ENCODE measurements around the gene RETREG3. TPM values are rescaled to one million over a fixed set of nuclear protein-coding genes. Genes with fewer than 3 reads are reported as not detected.

RETREG3 gene
- total and polyA plus RNA-seq, 2 of the 13 experiments (the other 11 are each of a cell fraction or from before 2014, with no cell fraction given): 47.0 to 55.8 TPM

DNA sequence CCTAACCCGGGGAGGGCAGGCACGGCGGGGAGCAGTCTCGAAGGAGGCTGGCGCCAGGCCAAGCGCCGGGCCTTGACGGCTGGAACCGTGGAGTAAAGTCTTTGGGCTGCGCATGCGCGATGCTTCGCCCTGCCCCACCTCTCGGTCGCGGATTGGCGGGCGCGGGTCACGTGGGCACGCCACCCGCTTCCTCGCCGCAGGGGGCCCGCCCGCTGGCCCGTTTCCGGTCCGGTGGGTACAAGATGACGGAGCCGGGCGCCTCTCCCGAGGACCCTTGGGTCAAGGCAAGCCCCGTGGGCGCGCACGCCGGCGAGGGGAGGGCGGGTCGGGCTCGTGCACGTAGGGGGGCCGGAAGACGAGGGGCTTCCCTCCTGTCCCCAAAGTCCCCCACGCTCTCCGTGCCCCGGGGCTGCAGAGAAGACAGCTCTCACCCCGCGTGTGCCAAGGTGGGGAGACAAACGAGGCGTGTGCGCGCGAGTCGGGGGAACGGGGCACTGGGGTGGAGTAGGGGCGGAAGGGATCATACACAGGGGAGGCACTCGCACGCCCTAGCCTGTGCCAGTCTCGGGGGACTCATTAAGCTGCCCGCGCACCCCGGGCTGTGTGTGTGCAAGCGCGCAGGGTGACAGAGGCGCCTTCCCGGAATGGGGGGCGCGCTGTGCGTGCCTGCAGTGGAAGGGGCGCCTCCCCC lies 42.1 kb downstream of the RETREG3 start, which contains the start of gene MLX (continued):
- peak; percentile 90; the same call in 1 of the 2 replicates for TF ChIP-seq ZNF784 (CRISPR knock-in tag; IDR thresholded peaks at IDR 0.05; ENCODE audit: borderline replicate concordance)
- no peak for TF ChIP-seq ZNF446 (CRISPR knock-in tag; IDR thresholded peaks at IDR 0.05)
- peak; percentile 91; the same call in 1 of the 2 replicates for TF ChIP-seq ZBTB39 (CRISPR knock-in tag; IDR thresholded peaks at IDR 0.05)
- TF ChIP-seq HNRNPL (IDR thresholded peaks at IDR 0.05; ENCODE audit: low read depth, low read length): no peak; the same call in 1 of the 2 replicates
- no peak for TF ChIP-seq FLYWCH1 (CRISPR knock-in tag; IDR thresholded peaks at IDR 0.05)
- peak; percentile 99 for TF ChIP-seq TARDBP (CRISPR knock-in tag; IDR thresholded peaks at IDR 0.05)
- TF ChIP-seq ZNF232 (CRISPR knock-in tag; IDR thresholded peaks at IDR 0.05; ENCODE audit: borderline replicate concordance): 0 out of 2 replicates have a peak, but pooled peaks have one; percentile 23
- TF ChIP-seq RFX3 (CRISPR knock-in tag; IDR thresholded peaks at IDR 0.05): no peak
- TF ChIP-seq ZNF792 (CRISPR knock-in tag; IDR thresholded peaks at IDR 0.05): 0 out of 2 replicates have a peak, but pooled peaks have one; percentile 39
- TF ChIP-seq GTF3A (CRISPR knock-in tag; conservative IDR thresholded peaks at IDR 0.05): 0 out of 2 replicates have a peak, but pooled peaks have one; percentile 88
- TF ChIP-seq, protein P1, sequence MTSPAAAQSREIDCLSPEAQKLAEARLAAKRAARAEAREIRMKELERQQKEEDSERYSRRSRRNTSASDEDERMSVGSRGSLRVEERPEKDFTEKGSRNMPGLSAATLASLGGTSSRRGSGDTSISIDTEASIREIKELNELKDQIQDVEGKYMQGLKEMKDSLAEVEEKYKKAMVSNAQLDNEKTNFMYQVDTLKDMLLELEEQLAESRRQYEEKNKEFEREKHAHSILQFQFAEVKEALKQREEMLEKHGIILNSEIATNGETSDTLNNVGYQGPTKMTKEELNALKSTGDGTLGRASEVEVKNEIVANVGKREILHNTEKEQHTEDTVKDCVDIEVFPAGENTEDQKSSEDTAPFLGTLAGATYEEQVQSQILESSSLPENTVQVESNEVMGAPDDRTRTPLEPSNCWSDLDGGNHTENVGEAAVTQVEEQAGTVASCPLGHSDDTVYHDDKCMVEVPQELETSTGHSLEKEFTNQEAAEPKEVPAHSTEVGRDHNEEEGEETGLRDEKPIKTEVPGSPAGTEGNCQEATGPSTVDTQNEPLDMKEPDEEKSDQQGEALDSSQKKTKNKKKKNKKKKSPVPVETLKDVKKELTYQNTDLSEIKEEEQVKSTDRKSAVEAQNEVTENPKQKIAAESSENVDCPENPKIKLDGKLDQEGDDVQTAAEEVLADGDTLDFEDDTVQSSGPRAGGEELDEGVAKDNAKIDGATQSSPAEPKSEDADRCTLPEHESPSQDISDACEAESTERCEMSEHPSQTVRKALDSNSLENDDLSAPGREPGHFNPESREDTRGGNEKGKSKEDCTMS (CRISPR knock-in tag; conservative IDR thresholded peaks at IDR 0.05): no peak
- TF ChIP-seq CENPT (CRISPR knock-in tag; IDR thresholded peaks at IDR 0.05; ENCODE audit: low read depth): peak; percentile 51; the same call in 1 of the 2 replicates
- peak; percentile 39; the same call in 1 of the 2 replicates for TF ChIP-seq ZNF850 (CRISPR knock-in tag; conservative IDR thresholded peaks at IDR 0.05)
- no peak for TF ChIP-seq ZXDC (CRISPR knock-in tag; IDR thresholded peaks at IDR 0.05)
- peak; percentile 98 for TF ChIP-seq BORCS8-MEF2B (CRISPR knock-in tag; IDR thresholded peaks at IDR 0.05)
- no peak; the same call in 1 of the 2 replicates for TF ChIP-seq ZNF839 (CRISPR knock-in tag; IDR thresholded peaks at IDR 0.05; ENCODE audit: borderline replicate concordance)
- TF ChIP-seq ZNF790 (CRISPR knock-in tag; IDR thresholded peaks at IDR 0.05; ENCODE audit: borderline replicate concordance): no peak; the same call in 1 of the 2 replicates
- TF ChIP-seq NONO (IDR thresholded peaks at IDR 0.05): no peak
- peak; percentile 83 for TF ChIP-seq NONO (CRISPR knock-in tag; conservative IDR thresholded peaks at IDR 0.05)
- peak; percentile 89; the same call in 1 of the 2 replicates for TF ChIP-seq ZNF615 (CRISPR knock-in tag; IDR thresholded peaks at IDR 0.05; ENCODE audit: borderline replicate concordance)
- peak; percentile 79; the same call in 1 of the 2 replicates for TF ChIP-seq ZNF335 (CRISPR knock-in tag; IDR thresholded peaks at IDR 0.05)
- no peak for TF ChIP-seq ZNF3 (CRISPR knock-in tag; IDR thresholded peaks at IDR 0.05)

Data from HepG2 (cell line).